COR-L47 (cell line): ENCODE results near the gene CASTOR2.
"Not testable (repeated sequence)": the region's sequence is repeated elsewhere in the genome, so short reads cannot be mapped to it uniquely, and the experiment has no call there.

Experiments
- DNase-seq: peaks from one replicate; lab custom pipeline; 2025; lab: John Stamatoyannopoulos, UW

CASTOR2 gene

DNA sequence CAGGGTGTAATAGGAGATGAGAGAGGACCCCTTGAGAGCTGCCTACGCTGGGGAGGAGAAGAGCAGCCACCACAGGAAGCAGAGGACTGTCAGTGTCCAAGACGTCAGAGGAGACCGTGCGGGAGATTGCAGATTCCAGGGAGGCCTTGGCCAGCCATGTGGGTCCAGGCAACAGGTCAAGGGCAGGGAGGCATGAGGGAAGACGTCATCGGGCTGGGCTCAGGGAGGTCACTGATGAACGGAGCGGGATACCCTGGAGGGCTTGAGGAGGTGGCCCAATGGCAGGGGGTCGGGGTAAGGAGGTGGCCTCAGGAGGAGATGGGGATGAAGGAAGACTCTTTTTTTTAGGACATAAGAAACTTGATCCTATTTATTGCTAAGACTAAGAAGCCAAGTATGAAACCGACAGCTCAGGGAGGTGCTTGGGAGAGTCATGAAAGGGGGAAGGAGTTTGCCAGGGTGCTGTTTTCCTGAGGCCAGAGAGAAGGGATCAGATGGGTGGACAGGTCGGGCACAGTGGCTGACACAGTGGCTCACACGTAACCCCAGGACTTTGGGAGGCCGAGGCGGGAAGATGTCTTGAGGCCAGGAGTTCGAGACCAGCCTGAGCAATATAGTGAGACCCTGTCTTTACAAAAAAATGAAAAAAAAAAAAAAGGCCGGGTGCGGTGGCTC lies 30.5 kb downstream of the CASTOR2 start:
- DNase-seq: not testable (repeated sequence)

DNA sequence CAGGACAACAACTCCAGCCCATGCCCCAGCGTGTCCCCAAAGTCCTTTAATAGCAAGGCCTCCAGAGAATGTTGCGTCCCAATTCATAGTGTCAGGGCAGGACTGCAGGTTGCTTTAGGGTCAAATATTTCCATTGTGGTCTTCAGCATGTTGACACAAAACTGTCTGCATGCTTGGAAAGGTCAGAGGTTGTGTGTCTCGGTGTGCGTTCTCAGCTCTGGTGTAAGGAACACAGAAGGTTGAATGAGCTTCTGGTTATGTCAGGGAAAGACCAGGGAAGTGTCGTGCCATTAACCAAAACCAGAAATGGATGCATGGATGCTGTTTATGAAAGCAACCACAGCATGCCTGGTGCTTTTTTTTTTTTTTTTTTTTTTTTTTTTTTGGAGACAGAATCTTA lies 31.9 kb downstream of the CASTOR2 start:
- not testable (repeated sequence) for DNase-seq

DNA sequence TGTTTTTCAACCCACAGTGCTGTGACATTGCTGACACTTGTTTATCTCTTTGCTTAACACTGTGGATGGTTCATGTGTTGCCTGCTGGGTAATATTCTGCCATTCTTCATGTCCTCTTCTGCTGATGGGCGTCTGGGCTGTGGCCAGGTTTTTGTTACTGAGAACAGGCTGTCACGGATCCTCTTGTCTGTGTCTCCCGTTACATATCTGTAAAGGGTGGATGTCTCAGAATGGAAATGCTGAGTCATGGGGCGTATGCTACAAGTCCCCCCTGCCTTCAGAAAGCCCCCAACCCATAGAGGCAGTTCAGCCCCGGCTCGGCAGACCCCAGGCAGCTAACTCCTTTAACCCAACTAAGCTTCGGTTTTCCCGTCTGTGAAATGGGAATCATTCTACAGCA lies 33.3 kb downstream of the CASTOR2 start:
- not testable (repeated sequence) for DNase-seq

- DNase-seq: not testable (repeated sequence)
These were observed 36.9 kb downstream of the CASTOR2 start for GRCh38 chr7:75001356-75001755.

- DNase-seq: no peak
These were observed 45.5 kb downstream of the CASTOR2 start for GRCh38 chr7:75010036-75010435.

DNA sequence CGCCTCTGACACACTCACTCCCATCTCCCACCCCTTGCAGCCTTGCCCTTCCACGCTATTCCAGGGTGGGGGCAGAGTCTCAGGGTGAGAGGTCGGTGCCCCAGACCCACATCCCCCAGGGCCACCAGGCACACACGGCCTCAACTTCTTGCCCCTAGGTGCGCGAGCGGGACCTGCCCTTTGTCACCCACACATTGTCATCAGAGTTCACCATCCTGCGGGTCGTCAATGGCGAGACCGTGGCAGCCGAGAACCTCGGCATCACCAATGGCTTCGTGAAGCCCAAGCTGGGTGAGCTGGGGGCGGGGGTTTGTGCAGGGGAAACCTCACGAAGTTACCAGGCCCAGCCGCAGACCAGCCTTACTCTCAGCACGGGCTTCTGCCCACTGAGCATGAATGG lies 53.3 kb downstream of the CASTOR2 start:
- DNase-seq: no peak

DNA sequence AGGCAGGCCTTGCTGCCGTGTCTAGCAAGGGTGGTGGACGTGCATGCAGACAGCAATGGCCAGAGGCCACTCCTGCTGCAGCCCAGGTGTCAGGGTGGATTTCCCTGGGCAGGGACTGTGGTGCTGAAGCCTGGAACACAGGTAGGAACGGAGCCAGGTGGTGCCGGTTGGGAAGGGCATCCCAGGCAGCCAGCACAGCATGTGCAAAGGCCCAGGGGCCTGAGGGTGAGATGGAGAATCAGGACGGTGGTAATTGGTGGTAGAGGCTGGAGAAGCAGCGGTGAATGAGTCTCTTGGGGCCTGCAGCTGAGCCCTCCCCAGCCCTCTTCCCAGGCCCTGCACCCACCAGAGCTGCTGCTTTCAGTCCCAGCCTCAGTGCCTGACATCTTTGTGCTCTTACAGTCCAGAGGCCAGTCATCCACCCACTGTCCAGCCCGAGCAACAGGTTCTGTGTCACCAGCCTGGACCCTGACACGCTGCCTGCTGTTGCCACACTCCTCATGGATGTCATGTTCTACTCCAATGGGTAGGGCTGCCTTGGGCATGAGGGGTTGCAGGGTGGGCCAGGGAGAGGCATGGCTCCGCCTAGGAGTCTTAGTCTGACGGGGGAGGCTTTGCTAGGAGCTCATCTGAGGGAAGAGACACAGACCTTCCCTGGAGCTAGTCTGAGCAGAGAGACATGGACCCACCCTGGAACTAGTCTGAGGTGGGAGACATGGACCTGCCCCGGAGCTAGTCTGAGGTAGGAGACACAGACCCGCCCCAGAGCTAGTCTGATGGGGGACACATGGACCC lies 54.3 kb downstream of the CASTOR2 start:
- no peak for DNase-seq

DNA sequence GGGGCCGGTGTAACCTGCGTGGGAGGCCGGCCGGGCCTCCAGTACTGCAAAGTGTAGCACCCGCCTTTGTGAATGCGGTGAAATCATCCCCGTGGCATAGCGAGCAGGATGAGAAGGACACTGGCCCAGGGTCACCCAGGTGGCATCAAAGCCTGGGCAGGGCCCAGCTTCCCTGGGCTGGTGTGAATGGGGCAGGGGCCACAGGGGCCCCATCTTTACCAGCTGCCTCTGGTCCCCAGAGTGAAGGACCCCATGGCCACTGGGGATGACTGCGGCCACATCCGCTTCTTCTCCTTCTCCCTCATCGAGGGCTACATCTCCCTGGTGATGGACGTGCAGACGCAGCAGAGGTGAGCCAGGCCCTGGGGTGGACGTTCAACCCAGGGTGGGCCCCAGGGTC lies 55.3 kb downstream of the CASTOR2 start:
- DNase-seq: no peak

GRCh38 chr7:75024922-75025321 lies 60.4 kb downstream of the CASTOR2 start:
- DNase-seq: no peak

GRCh38 chr7:75028299-75028698 lies 63.8 kb downstream of the CASTOR2 start:
- DNase-seq: no peak

- no peak for DNase-seq
These were observed 68.6 kb downstream of the CASTOR2 start for GRCh38 chr7:75033064-75033463.

- DNase-seq: no peak
These were observed 69.3 kb downstream of the CASTOR2 start for GRCh38 chr7:75033826-75034225.

DNA sequence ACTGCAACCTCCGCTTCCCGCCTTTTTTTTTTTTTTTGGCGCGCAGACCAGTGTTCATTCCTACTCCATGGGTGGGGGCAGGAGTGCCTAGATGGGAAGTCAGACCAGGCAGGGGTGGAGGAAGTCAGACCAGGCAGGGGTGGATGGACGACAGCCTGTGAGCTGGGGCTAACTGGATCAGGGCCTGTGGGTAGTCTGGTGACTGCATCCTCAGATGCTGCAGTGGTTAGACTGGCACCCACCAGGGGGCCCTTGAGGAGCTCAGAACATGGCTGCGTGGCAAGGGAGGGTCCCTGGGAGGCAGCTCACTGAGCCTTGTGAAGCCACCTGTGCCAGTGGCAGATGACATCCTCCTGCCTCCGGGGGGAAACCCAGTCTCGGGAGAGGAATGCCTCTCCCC lies 74.0 kb downstream of the CASTOR2 start:
- DNase-seq: no peak

DNA sequence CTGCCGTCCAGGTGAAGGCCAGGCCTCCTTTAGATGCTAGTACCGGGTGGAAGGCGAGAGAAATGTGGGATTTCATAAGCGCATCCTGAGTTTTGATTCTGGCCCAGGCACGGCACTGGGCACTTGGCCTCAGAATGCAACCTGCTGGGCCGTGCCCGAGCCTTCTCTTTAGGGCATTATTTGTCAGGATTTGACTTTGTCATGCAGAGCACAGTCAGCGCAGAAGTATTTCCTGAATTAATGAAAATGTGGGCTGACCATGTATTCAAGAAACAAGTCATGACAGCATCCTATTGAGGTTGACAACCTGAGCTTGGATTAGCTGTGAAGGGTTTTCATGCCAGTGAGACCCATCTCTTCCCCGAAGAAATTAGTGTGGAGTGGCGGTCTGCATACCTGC lies 74.7 kb downstream of the CASTOR2 start:
- DNase-seq: no peak

DNA sequence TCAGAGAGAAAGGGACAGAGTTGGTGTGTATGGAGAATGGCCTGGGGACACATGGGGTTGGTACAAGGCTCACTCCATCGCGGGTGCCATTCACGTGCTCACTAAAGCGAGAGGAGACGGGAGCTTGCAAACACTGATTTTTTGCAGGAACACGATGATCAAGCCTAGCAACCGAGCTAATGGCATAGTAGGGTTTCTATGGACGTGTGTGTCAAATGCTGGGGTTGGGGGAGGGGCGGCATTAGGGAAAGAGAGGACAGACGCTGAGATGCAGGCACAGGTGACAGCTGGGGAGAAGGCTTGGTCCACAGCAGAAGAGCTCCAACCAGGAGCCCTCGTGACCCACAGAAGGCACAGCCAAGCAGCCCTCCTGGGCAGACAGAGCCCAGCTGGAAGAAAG lies 75.2 kb downstream of the CASTOR2 start:
- no peak for DNase-seq

DNA sequence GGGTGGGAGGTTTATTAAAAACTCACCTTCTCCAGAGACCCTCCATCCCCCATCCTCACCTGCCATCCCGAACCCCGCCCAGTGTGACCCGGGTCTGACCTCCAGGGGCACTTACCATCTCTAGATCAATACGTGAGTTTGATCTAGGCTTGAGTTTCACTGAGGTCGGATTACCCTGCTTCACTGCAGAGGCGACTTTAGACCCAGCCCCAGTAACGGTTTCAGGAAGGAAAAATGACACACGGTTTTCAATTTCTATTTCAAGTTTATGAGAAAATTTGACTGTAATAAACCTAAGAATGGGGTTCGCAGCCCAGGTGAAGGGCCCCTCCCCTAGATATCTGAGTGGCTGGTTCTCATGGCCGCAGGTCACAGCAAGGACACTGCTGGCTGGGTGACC lies 76.0 kb downstream of the CASTOR2 start:
- no peak for DNase-seq

DNA sequence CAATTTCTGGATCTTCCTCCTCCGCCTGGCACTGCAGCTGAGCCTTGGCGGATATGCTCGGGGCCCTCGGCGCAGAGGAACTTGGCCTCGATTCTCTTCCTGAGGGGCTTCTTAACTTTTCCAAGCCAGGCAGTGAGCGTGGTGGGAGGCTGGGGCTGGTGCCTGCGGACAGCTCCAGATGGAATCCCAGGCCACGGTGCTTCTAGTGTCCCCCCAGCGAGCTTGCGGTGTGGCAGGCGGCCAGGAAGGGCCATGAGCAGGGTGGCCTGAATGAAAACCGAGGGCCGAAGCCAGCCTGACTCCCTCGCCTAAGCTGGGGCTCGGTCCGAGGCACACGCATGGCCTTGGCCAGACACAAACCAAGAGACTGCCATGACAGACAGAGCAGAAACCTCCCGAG lies 77.8 kb downstream of the CASTOR2 start:
- DNase-seq: no peak

- DNase-seq: no peak
These were observed 78.6 kb downstream of the CASTOR2 start for GRCh38 chr7:75042831-75043703.

DNA sequence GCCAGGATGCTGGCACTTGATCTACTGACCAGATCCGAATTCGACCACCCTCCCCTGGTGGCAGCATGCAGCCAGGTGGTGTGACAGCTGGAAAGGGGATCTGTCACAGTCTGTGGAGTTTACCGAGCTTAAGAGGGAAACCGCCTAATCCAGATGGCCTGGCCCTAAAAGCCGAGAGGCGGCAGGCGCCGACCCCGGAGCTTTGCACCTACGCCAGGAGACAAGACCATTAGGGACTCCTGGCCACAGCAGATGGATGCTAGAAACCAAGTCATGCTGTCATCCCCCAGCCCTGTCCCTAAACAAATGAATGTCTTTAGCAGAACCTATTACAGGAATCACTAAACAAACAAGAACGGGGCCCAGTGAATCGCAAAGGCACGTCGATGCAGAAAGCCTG lies 81.4 kb downstream of the CASTOR2 start:
- DNase-seq: no peak

DNA sequence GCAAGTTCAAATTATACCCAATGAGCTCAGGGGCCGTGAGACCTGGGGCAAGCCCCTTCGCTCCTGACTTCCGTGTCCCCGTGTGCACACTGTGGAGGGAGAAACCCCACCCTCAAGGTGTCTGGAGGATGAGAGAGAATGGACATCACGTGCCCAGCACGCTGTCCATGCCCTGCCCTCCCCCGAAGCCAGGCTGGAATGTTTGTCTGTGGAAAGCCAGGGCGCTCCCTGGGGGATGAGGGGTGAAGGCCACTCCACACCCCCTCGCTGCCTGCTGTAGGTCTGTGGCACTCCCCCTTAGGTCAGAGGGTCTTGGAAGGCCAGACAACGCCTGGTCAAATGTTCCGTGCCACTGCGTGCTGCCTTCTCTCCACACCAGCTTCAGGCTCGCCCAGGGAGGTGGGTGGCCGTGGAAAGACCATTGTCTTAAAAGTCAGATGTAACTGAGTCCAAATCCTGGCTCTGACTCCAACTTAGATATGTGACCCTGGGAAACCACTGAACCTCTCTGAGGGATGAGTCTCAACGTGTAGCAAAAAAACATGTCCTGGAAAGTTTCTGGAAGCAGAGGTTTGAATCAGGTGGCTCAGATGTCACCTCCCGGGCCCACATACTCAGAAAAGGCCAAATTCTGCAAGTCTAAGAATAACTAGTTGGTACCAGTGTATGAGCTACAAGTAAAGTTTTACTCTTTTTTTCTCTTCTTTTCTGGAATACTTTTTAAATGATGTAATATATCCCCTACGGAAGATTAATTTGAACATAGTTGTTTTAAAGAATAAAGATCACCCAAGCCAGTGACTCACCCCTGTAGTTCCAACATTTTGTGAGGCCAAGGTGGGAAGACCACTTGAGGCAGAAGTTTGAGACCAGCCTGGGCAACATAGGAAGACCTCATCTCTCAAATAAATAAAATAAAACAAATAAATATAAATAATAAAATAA lies 84.2 kb downstream of the CASTOR2 start:
- DNase-seq: no peak

- DNase-seq: no peak
These were observed 85.3 kb downstream of the CASTOR2 start for GRCh38 chr7:75049817-75050216.

GRCh38 chr7:75050501-75050900 lies 86.0 kb downstream of the CASTOR2 start:
- DNase-seq: no peak
